ENCODE results near the gene RPS19.
"Not testable (repeated sequence)": the region's sequence is repeated elsewhere in the genome, so short reads cannot be mapped to it uniquely, and the experiment has no call there.

The RPS19 gene

DNA sequence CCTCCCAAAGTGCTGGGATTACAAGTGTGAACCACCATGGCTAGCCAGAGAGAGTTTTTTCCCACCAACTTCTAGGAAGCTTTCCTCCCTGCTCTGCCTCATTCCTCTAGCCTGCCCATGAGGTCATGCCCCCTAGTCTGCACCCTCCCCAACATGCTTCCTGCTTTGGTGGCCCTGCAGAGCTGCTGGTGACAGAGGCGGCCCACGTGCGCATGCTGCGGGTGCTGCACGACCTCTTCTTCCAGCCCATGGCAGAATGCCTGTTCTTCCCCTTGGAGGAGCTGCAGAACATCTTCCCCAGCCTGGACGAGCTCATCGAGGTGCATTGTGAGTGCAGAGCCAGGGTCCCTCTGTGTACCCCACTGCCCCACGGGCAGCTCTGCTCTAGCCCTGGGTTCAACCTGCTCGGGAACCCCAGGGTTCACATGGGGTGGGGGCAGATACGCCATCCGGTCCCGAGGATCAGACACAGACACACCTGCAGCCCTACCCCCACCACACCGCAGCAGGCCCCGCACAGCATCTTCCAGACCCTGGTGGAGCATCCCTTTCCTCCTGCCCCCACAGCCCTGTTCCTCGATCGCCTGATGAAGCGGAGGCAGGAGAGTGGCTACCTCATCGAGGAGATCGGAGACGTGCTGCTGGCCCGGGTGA lies 41.8 kb downstream of the RPS19 start:
- DNase-seq (ENCODE audit: low read depth in 2 of 2): no peak

DNA sequence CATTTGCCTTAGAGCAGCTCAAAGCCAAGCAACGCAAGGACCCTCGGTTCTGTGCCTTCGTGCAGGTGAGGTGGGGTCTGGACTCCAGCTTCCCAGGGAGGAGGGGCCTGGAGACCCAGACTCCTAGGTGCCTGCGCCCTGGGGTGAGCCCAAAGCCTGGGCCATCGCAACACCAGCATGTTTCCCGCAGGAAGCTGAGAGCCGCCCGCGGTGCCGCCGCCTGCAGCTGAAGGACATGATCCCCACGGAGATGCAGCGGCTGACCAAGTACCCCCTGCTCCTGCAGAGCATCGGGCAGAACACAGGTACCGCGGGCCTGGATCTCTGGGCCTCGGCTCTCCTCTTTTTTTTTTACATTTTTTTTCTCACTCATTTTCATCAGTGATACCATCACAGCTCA lies 42.5 kb downstream of the RPS19 start:
- DNase-seq (ENCODE audit: low read depth in 2 of 2): no peak

DNA sequence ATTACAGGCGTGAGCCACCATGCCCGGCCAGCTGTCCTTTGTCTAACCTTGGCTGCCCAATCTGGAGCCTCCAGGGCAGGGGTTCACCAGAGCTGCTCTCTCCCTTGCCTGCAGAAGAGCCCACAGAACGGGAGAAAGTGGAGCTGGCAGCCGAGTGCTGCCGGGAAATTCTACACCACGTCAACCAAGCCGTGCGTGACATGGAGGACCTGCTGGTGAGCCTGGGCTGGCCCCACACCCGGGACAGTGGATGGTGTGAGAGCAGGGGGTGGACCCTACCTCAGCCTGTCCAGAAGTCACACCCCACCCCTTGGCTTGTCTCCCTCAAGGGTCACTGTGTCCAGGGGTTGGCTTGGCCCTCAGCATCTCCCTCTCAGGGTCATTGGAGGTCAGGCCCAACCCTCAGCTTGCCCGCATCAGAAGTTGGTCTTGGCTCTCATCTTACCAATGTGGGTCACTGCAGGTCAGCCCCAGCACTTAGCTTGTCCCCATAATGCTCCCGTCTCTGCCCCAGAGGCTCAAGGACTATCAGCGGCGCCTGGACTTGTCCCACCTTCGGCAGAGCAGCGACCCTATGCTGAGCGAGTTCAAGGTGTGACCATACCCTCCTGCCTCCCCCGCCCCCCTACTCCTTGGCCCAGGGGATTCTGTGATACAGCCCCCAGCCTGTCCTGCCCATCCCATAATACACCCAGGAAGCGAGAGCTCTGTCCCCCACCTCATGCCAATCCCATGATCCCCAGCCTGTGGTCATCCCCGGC lies 43.3 kb downstream of the RPS19 start:
- no peak for DNase-seq (ENCODE audit: low read depth in 2 of 2)

DNA sequence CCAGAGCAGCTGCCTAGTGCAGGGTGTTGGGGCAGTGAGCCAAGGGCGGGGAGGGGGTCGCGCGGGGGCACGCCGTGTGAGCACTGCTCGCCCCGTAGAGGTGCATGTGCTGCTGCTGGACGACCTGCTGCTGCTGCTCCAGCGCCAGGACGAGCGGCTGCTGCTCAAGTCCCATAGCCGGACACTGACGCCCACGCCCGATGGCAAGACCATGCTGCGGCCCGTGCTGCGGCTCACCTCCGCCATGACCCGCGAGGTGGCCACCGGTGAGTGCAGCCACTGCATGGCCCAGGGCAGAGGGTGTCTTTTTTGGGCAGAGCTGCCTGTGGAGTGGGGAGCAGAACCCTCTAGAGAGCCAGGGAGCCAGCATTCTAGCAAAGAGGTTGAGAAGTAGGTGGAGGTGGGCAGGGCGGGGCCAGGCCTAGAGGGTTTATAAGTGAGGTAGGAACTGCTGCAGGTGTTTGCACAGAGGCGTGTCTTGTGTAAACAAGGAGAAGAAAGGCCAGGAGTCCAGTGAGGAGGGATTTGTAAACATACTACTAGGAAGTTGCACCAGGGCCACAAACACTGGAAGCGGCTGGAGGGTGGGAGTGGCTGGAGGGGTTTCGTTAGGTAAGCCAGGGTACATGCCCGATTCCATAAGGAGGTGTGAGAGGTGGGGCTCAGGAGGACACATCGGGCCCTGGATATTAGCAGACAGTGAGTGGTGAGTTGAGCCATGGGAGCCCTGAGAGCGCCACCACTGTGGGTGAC lies 44.2 kb downstream of the RPS19 start:
- DNase-seq (ENCODE audit: low read depth in 2 of 2): no peak

DNA sequence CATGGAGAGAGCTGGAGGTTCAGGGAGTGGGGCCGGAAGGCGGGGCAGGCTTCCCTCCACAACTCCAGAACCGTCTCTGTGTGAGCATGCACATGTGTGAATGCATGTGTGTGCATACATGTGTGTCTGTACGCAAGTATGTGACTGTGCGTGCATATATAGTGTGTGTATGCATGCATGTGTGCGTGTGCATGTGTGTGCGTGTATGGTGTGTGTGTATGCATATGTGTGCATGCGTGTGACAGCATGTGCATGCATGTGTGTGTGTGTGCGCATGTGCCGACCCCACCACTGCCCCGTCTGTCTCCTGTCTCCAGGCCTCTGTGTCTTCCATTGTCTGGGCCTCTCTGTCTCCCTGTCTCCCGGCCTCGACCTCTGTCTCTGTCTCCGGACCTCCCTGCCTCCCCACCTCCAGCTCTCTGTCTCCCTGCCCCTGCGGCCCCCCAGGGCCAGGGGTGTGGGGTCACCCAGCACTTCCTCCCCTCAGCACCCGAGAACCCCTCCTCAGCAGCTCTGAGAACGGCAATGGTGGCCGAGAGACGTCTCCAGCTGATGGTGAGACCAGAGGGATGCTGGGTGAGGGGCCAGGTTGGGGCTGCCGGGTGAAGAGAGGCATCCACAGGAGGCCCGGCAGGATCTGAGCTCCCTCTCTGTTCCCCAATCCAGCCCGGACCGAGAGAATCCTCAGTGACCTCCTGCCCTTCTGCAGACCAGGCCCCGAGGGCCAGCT lies 45.4 kb downstream of the RPS19 start:
- DNase-seq (ENCODE audit: low read depth in 2 of 2): no peak

DNA sequence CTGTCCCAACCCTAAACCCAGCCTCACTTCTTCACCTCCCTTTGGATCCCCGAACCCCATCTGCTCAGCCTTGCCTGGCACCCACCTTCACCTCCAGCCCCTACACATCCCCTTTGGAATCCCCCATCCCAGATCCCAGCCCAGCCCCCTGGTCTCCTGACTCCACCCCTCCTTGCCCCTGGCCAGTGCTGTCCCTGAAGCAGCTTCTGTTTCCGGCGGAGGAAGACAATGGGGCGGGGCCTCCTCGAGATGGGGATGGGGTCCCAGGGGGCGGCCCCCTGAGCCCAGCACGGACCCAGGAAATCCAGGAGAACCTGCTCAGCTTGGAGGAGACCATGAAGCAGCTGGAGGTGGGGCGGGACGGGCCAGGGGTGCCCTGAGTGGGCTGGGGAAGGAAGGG lies 46.2 kb downstream of the RPS19 start:
- DNase-seq (ENCODE audit: low read depth in 2 of 2): no peak

DNA sequence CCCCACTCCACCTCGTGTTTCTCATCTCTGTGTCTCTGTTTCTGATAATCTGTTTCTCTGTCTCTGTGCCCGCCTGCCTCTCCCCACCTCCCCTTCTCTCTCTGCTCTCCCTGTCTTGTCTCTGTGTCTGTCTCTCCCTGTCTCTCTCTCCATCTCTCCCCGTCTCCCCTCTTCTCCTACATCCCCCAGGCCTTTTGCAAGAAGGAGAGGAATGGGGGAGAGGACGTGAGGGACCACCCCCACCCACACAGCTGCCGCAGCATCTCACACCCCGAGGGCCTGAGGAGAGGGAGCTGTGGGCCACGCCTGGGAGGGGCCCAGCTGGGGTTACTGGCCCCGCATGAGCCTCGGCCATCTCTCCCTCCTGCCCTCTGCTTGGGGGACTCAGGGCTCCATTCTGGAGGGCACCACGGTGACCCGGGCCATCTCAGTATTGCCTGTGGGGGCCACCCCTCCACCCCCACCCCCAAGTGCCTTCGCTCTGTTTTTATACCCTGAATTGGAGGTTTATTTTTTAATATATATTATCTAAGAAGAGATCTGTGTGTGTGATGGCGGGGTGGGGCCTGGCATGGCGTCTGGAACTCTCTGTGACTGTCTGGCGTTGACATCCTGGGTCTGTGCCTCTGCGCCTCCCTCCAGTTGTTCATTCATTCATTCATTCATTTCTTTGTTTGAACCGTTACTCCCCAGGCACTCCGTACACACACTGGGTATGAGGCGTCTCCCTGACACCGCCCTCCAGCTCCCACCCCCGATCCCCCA lies 47.0 kb downstream of the RPS19 start:
- no peak for DNase-seq (ENCODE audit: low read depth in 2 of 2)

DNA sequence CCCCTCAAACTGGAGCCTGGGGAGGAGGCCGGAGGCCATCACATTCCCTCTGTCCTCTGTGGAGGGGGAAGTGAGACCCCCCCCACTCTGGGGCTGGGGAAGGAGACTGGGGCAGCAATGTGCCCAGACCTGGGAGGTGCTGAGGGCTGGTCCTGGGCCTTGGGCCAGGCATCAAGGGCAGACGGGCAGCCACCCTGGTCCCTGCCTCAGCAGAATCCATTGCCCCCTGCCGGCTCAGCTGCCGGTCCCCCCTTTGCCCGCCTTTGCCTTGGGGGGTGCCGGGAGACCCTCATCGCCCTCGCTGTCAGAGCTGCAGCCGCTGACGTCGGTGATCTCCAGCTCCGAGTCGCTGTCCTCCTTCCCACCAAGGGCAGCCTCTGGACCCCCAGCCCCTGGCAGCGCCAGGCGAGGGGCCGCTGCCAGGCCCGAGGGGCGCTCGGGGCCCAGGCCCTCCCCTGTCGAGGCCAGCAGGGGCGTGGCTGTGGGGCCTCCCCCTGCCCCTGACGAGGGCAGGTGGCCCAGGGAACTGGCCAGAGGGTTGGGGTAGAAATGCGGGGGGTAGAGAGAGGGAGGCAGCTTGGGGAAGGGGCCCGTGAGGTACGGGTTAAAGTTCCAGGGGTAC lies 48.0 kb downstream of the RPS19 start:
- DNase-seq (ENCODE audit: low read depth in 2 of 2): no peak

DNA sequence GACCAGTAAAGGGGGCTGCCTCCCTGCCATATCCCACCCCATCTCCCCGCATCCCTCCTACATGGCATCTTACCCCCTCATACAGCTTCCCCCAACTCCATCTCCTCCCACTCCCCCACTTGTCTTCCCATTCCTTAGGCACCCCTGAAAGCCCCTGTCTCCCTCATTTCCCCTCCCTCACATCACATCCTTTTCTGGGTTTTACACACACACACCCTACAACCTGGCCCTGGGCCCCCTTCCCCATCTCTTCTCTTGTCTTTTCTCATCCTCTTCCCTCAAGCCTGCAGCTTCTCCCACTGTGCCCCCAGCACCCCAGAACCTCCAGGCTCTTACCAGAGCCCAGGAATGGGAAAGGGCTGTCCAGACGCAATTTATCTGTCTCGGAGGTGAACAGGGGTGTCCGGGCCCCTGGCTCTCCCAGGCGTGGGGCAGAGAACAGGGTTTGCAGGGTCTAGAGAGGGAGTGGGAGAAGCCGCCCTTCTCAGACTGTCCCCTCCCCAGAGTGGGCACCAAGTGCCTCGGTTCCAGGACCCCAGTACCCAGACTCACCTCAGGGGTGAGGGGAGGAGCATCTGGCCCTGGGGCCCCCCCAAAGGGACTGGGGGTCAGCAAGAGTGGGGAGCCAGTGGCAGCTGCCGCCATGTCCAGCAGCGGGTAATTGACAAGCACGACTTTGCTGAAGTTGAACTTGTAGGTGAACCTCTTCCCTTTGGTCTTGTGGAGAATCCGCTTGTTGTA lies 48.8 kb downstream of the RPS19 start:
- no peak for DNase-seq (ENCODE audit: low read depth in 2 of 2)

DNA sequence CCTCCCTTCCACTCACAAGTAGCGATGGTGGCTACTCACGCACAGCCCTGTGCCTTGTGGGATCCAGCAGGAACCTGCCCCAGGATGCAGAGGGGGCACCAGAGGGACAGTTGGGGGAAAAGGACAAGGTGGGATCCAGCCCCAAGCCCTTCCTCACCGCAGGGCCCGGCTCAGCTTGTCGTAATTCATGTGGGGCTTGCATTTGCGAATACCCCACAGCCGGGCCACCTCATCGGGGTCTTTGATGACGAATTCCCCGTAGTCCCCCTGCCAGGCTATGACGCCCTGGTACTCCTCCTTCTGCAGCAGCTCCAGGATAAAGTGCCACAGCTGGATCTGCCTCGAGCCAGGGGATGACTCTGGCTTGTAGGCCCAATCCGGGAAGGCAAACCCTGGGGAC lies 49.7 kb downstream of the RPS19 start:
- DNase-seq (ENCODE audit: low read depth in 2 of 2): no peak

DNA sequence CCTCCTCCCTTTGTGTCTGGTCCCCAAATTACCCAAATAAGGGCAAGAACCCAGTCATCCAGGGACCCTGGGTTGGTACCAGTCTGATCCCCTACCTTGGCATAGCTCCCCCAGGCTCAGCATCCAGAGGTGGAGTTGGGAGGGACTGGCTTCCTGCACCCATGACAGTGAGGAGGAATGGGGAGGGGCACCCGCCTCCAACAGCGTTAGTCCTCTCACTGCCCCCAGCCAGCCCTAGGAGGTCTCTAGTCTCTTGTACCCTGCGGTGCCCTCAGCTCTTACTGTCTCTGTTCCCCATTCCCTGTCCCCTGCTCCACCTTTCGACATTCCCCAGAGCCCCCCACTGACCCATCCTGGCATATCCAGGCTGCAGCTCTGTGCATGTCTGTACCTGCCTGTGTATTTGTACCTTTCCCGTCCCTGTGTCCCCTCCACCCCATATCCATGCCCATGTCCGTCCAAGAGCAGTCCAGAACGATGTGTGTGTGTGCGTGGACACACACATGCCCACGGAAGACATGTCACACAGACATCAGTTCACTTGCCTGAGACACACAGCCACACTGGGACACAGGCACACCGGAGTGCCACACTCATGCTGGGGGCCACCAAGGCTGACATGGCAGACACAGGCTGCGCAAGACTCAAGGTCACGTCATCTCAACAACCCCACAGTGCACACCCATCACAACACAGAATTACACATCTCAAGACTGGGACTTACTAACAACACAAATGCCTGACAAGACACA lies 50.4 kb downstream of the RPS19 start:
- no peak for DNase-seq (ENCODE audit: low read depth in 2 of 2)

DNA sequence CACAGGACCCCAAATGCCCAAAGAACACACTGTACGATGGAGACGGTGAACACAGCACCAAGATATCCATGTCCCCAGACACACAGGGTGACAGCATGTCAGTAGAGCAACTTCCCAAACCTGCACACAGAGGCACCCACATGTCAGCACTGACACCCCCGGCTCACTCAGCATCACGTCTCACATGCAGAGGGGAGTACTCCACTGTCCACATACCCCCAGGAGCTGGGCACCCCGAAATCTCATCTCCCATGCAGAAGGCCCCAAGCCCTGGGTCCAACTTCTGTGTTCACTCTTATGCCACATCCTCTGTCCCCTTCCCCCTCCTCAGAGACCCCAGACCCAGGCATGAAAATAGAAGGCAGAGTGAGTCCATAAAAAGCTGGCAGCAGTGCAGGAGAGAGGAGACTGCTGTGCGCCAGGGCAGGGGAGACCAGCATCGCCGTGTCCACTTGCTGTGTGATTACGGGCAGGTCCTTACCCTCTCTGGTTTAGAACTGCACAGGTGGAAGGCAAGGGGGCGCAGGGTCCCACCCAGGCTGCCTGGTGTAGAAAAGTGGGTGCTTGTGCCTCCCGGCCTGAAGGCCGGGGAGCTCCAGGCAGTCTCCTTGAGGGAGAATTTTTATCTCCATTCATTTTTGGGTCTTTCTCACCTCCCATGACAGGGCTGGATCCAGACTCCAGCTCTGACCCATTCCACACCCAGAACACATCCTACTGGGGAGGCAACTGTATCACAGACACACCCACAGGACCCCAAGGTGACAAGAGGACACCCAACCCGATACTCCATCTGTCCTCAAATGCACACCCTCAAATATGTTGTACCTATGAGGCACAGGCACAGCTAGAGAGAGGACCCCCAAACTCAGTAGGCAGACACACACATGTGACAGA lies 51.2 kb downstream of the RPS19 start:
- no peak for DNase-seq (ENCODE audit: low read depth in 2 of 2)

DNA sequence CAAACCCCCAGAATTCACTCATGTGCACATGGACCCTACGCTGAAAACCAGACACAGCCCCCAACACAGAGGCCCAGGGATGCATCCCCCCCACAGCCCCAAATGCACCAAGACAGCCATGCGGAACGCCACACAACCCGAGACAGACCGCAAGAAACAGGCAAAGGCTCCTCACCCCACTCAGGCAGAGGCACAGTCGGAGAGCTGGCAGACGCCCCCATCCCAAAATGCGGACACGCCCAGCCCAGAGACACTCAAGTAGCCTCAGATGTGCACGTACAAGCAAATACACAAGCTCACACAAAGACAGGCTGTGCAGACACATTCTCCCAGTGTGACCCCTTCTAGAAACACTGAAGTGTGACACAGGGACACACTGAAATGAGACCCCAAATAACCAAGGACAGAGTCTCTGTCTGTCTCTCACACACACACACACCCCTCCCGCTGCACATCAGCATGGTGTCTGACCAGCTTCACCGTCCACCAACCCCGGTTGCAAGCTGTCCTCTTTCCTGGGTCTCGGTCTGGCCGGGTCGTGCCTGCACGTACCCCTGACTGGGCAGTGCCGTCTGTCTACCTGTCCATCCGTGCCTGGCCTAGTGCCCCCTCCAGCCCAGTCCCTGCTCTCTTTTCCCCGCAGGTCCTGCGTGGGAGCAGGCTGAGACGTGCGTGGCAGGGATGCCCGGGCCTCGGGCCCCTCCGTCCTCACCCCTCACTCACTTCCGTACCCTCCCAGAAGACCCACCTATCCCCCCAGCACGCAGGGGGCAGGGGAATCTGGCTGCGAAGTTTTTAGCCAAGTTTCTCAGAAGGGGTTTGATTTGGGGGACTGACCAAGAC lies 52.1 kb downstream of the RPS19 start:
- no peak for DNase-seq (ENCODE audit: low read depth in 2 of 2)

DNA sequence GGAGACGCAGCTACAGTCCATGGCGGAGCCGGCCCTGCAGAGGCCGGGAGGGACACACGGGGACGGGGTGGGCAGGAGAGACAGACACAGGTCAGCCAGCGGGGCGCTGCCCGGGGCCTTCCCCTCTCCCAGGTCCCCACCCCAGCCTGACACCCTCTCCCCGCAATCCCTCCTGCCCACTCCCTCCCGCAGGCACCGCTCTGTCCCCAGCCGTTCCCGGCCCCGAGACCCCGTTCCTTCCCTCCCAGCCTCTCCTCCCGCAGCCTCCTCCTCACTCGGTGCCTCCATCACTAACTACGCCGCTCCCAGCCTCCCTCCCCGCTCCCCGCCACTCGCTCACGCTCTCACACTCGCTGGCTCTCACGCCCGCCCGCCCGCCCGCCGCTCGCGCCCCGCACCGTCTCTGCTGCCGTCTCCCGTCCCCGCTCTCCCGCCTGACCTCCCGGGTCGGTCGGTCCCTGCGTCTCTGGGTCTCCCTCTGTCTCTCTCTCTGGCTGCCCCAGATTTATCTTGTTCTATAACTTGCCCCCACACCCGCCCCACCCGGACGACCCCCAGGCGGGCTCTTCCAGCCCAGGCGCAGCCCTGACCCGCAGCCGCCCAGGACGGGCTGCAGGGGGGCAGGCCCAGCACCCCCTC lies 53.0 kb downstream of the RPS19 start:
- no peak for DNase-seq (ENCODE audit: low read depth in 2 of 2)

DNA sequence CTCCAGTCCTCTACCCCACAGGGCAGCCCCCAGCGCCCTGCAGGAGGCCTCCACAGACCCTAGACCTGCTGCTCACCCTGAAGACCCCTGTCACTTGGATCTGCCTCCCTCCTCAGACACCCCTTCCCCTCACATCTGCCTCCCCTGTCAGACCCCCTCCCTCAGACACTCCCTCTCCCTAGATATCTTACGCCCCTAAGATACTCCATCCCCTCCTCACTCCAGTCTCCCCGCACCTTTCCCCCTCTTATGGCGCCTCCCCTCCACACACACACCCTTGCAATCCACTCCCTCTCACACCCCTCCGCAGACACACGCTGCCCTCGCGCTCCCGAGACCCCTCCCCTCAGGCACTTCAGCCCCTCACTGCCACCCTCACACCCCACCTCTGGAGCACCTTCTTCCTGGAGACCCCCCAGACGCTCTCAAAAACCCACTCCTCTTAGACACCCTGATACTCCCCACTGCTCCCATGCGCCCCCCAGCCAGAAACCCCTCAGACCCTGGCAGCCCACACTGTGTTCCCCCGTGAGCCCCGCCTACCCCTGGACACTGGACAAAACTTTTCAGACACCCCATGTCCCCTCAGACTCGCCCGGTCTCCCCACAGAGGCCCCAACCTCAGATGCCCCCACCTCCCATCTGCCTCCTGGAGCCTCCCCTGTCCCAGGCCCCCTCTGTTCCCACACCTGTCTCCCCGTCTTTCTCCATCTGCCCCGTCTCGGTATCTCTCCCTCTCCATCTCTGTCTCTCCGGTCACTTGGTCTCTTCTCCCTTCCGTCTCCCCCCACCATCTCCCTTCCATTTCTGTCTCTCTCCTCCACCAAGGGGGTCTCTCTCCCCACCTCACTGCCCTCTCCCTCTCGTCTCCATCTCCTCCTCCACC lies 53.7 kb downstream of the RPS19 start:
- DNase-seq (ENCODE audit: low read depth in 2 of 2): no peak

DNA sequence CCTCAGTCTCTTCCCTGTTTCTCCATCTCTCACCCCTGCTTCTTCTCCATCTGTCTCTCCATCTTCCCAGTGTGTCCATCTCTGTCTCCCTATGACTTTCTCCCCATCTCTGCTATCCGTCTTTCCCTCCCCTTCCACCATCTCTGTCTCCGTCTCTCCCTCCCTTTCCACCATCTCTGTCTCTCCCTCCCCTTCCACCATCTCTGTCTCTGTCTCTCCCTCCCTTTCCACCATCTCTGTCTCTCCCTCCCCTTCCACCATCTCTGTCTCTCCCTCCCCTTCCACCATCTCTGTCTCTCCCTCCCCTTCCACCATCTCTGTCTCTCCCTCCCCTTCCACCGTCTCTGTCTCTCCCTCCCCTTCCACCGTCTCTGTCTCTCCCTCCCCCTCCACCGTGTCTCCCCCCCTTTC lies 54.4 kb downstream of the RPS19 start:
- DNase-seq (ENCODE audit: low read depth in 2 of 2): not testable (repeated sequence)

Data from fibroblast of skin of left quadriceps (primary cell).